ENCODE results near the gene RARB.

RARB gene

GRCh38 chr3:25468866-25469319 lies 40.8 kb downstream of the RARB start:
- no peaks in the 10 kb centered on the region; the same call in 1 of the 2 replicates for H3K27me3 ChIP-seq (replicated peaks; ENCODE audit: control insufficient read depth, insufficient read depth, low read length)
- no peak for DNase-seq (ENCODE audit: extremely low read depth, insufficient read length)
- no peaks in the 10 kb centered on the region for H3K36me3 ChIP-seq (ENCODE audit: control insufficient read depth, insufficient read depth, low read length)
- no peak overlapping the region for H3K4me3 ChIP-seq (replicated peaks; ENCODE audit: low read depth, low read length)
- no peak for TF ChIP-seq CTCF (IDR thresholded peaks at IDR 0.05; ENCODE audit: insufficient read depth, low read length, poor library complexity, severe bottlenecking)

- Histone ChIP-seq H3K4me3 (replicated peaks; ENCODE audit: low read depth, low read length) (no peak overlapping the region), H3K36me3 (ENCODE audit: control insufficient read depth, insufficient read depth, low read length) (no peaks in the 10 kb centered on the region), H3K27me3 (replicated peaks; ENCODE audit: control insufficient read depth, insufficient read depth, low read length) (no peaks in the 10 kb centered on the region; the same call in 1 of the 2 replicates)
- no peak for DNase-seq (ENCODE audit: extremely low read depth, insufficient read length)
- no peak for TF ChIP-seq CTCF (IDR thresholded peaks at IDR 0.05; ENCODE audit: insufficient read depth, low read length, poor library complexity, severe bottlenecking)
Measured at GRCh38 chr3:25469558-25469957, 41.5 kb downstream of the RARB start.

- DNase-seq (ENCODE audit: extremely low read depth, insufficient read length): no peak
- Histone ChIP-seq H3K27me3 (replicated peaks; ENCODE audit: control insufficient read depth, insufficient read depth, low read length) (no peaks in the 10 kb centered on the region; the same call in 1 of the 2 replicates), H3K4me3 (replicated peaks; ENCODE audit: low read depth, low read length) (no peak overlapping the region), H3K36me3 (ENCODE audit: control insufficient read depth, insufficient read depth, low read length) (no peaks in the 10 kb centered on the region)
- TF ChIP-seq CTCF (IDR thresholded peaks at IDR 0.05; ENCODE audit: insufficient read depth, low read length, poor library complexity, severe bottlenecking): no peak
Measured at GRCh38 chr3:25471081-25471768, 43.2 kb downstream of the RARB start.

- no peak for DNase-seq (ENCODE audit: extremely low read depth, insufficient read length)
- H3K27me3 ChIP-seq (replicated peaks; ENCODE audit: control insufficient read depth, insufficient read depth, low read length): no peaks in the 10 kb centered on the region; the same call in 1 of the 2 replicates
- H3K36me3 ChIP-seq (ENCODE audit: control insufficient read depth, insufficient read depth, low read length): no peaks in the 10 kb centered on the region
- H3K4me3 ChIP-seq (replicated peaks; ENCODE audit: low read depth, low read length): no peak overlapping the region
- no peak for TF ChIP-seq CTCF (IDR thresholded peaks at IDR 0.05; ENCODE audit: insufficient read depth, low read length, poor library complexity, severe bottlenecking)
Measured at GRCh38 chr3:25472153-25472552, 44.1 kb downstream of the RARB start.

- H3K36me3 ChIP-seq (ENCODE audit: control insufficient read depth, insufficient read depth, low read length): no peaks in the 10 kb centered on the region
- DNase-seq (ENCODE audit: extremely low read depth, insufficient read length): no peak
- no peak overlapping the region for H3K4me3 ChIP-seq (replicated peaks; ENCODE audit: low read depth, low read length)
- H3K27me3 ChIP-seq (replicated peaks; ENCODE audit: control insufficient read depth, insufficient read depth, low read length): no peaks in the 10 kb centered on the region; the same call in 1 of the 2 replicates
- no peak for TF ChIP-seq CTCF (IDR thresholded peaks at IDR 0.05; ENCODE audit: insufficient read depth, low read length, poor library complexity, severe bottlenecking)
Measured at GRCh38 chr3:25472731-25473130, 44.7 kb downstream of the RARB start.

All from GM06990 (cell line).